Coronary artery (tissue), 2 donors: ENCODE results near the gene C11orf91.

ENCODE experiments used
- DNase-seq: peaks from one replicate; pipeline ENCODE4 v3.0.0-alpha.2; 2017; ENCODE audit warnings: low spot score
- H3K27ac ChIP-seq, 2 donors: fragments of 200-600 bp; sonication (generic); one replicate each; pipeline ENCODE4 v1.5.1; 2016 to 2019
- H3K4me3 ChIP-seq: fragments of 200-600 bp; sonication (generic); 2 replicates; pipeline ENCODE4 v1.5.1; 2016; ENCODE audit warnings: mild to moderate bottlenecking, moderate library complexity
- CTCF ChIP-seq: fragments of 200-600 bp; sonication (generic); IDR thresholded peaks from one replicate; pipeline ENCODE4 v1.5.1; 2019; ENCODE audit warnings: antibody characterized with exemption

C11orf91 gene

GRCh38 chr11:33669598-33670249 lies 30.9 kb downstream of the C11orf91 start:
- DNase-seq: no peak
- Histone ChIP-seq H3K4me3 (no peak overlapping the region), H3K27ac (no peak overlapping the region)
- no peak for TF ChIP-seq CTCF

GRCh38 chr11:33668951-33669596 lies 31.6 kb downstream of the C11orf91 start:
- DNase-seq: no peak
- TF ChIP-seq CTCF: no peak
- no peak overlapping the region for H3K27ac ChIP-seq
- no peak overlapping the region for H3K4me3 ChIP-seq

- no peak for DNase-seq
- TF ChIP-seq CTCF: no peak
- Histone ChIP-seq H3K4me3 (no peak overlapping the region), H3K27ac (no peak overlapping the region)
These were observed 32.2 kb downstream of the C11orf91 start for GRCh38 chr11:33668468-33668825.

GRCh38 chr11:33667819-33668467 lies 32.7 kb downstream of the C11orf91 start:
- TF ChIP-seq CTCF: no peak
- H3K4me3 ChIP-seq: no peak overlapping the region
- no peak overlapping the region for H3K27ac ChIP-seq
- no peak for DNase-seq

- Histone ChIP-seq H3K4me3 (no peak overlapping the region), H3K27ac (no peak overlapping the region)
- no peak for DNase-seq
- no peak for TF ChIP-seq CTCF
These were observed 35.1 kb downstream of the C11orf91 start for GRCh38 chr11:33665350-33666106.

- Histone ChIP-seq H3K27ac (no peak overlapping the region), H3K4me3 (no peak overlapping the region)
- no peak for TF ChIP-seq CTCF
- DNase-seq: no peak
These were observed 35.8 kb downstream of the C11orf91 start for GRCh38 chr11:33664827-33665226.
